Measurements from ENCODE around the gene RPS6KA5. TPM values are rescaled to one million over a fixed set of nuclear protein-coding genes. Genes with fewer than 3 reads are reported as not detected.

The RPS6KA5 gene
- total RNA-seq, 1 experiment from 2014 or later: 3.8 TPM

GRCh38 chr14:90870950-90871604 lies 189.4 kb downstream of the RPS6KA5 start:
- no peak overlapping the region for H3K27ac Mint-ChIP-seq
- Histone ChIP-seq H4K91ac (ENCODE audit: insufficient read length, low read depth, low read length) (no peak overlapping the region), H4K20me1 (ENCODE audit: control insufficient read depth, insufficient read depth, insufficient read length) (no peaks in the 10 kb centered on the region)

More at GRCh38 chr14:90870950-90871604, 189.4 kb downstream of the RPS6KA5 start:
- Histone ChIP-seq H3K79me2 (ENCODE audit: insufficient read depth, low read length) (no peaks in the 10 kb centered on the region), H3K4me1 (ENCODE audit: insufficient read depth, low read length) (no peaks in the 10 kb centered on the region), H2BK12ac (ENCODE audit: insufficient read length, low read depth, low read length) (no peak overlapping the region), H3K9ac (ENCODE audit: extremely low read depth, insufficient read length, low read length) (no peak overlapping the region), H3K14ac (ENCODE audit: insufficient read depth, low read length) (no peak overlapping the region), H3K18ac (ENCODE audit: insufficient read length, low read depth, low read length) (no peak overlapping the region), H3T11ph (ENCODE audit: low read length) (no peak overlapping the region), H2BK5ac (ENCODE audit: insufficient read length, low read length) (no peak overlapping the region), H3K9me3 (ENCODE audit: control insufficient read depth, low read depth, low read length) (no peaks in the 10 kb centered on the region), H3K27ac (ENCODE audit: insufficient read length, low read depth, low read length) (no peak overlapping the region), H2BK120ac (ENCODE audit: low read depth, low read length, poor library complexity, severe bottlenecking) (no peak overlapping the region), H2BK15ac (ENCODE audit: low read depth, low read length) (no peak overlapping the region), H4K8ac (replicated peaks; ENCODE audit: insufficient read length, low read depth, low read length) (no peak overlapping the region), H2AFZ (ENCODE audit: low read length) (no peak overlapping the region), H3K23ac (ENCODE audit: insufficient read length, low read depth, low read length) (no peak overlapping the region), H3K4ac (ENCODE audit: low read depth, low read length) (no peak overlapping the region), H3K27me3 (ENCODE audit: insufficient read depth, low read length) (no peaks in the 10 kb centered on the region), H3K4me2 (ENCODE audit: insufficient read depth, insufficient read length, low read length) (no peak overlapping the region), H2BK20ac (ENCODE audit: low read depth, low read length, poor library complexity, severe bottlenecking) (no peak overlapping the region), H2AK5ac (ENCODE audit: insufficient read length, low read length) (no peak overlapping the region), H3K79me1 (ENCODE audit: insufficient read depth, low read depth, low read length, poor library complexity, severe bottlenecking) (no peaks in the 10 kb centered on the region), H3K56ac (ENCODE audit: insufficient read length, low read depth, low read length) (no peak overlapping the region), H4K5ac (ENCODE audit: insufficient read length, low read depth, low read length) (no peak overlapping the region), H3K23me2 (ENCODE audit: insufficient read length, low read depth, low read length, poor library complexity, severe bottlenecking) (no peaks in the 10 kb centered on the region)
- Mint-ChIP-seq H3K4me3 (no peak overlapping the region), H3K27me3 (ENCODE audit: low read depth) (no peaks in the 10 kb centered on the region), H3K9me3 (no peaks in the 10 kb centered on the region), H3K36me3 (ENCODE audit: insufficient read depth in 1 of 3, low read depth in 3 of 3) (peaks cover 0 to 2% (median 2%) of the 10 kb centered on the region in 3 experiments; a peak in 3 of 7 replicates), H3K4me1 (peaks cover 19% of the 10 kb centered on the region in 2 experiments)
- TF ChIP-seq CTCF (conservative IDR thresholded peaks at IDR 0.05): no peak
- no CpG with 5 or more reads among the region's 1 CpG for WGBS (ENCODE audit: extremely low coverage, insufficient read length, low lambda C conversion rate)
- DNase-seq: no peak
